ENCODE measurements around the gene ARHGEF28.

DNA sequence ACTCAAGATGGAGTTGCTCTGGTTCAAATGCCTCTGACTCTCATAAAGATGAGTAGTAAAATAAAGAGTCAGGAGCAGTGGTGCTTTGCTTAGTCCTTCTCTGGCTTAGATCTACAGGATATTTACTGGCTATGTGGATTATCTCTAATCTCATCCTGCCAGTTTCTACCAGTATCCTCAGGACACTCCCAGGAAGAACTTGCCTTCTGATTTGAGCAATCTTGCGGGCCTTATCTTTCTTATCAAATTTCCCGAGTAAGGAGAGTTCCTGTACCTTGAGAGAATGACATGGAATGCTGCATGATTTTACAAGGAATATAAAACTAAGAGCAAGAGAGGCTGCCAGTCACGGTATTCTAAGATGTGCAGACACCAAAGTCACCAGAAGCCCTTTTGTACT is 364.0 kb downstream of the ARHGEF28 start:
- TF ChIP-seq, protein P1, sequence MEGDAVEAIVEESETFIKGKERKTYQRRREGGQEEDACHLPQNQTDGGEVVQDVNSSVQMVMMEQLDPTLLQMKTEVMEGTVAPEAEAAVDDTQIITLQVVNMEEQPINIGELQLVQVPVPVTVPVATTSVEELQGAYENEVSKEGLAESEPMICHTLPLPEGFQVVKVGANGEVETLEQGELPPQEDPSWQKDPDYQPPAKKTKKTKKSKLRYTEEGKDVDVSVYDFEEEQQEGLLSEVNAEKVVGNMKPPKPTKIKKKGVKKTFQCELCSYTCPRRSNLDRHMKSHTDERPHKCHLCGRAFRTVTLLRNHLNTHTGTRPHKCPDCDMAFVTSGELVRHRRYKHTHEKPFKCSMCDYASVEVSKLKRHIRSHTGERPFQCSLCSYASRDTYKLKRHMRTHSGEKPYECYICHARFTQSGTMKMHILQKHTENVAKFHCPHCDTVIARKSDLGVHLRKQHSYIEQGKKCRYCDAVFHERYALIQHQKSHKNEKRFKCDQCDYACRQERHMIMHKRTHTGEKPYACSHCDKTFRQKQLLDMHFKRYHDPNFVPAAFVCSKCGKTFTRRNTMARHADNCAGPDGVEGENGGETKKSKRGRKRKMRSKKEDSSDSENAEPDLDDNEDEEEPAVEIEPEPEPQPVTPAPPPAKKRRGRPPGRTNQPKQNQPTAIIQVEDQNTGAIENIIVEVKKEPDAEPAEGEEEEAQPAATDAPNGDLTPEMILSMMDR (IDR thresholded peaks at IDR 0.05; ENCODE audit: insufficient read depth, low read length), result no peak
- TF ChIP-seq POLR2AphosphoS5 (IDR thresholded peaks at IDR 0.05; ENCODE audit: low read depth), result no peak

Measured in HL-60 (cell line).